K562 (cell line): ENCODE measurements around the gene ELMO3. TPM values are rescaled to one million over a fixed set of nuclear protein-coding genes. Genes with fewer than 3 reads are reported as not detected.

Experiments used
- ATF7 ChIP-seq: fragments of 450-650 bp; IDR thresholded peaks from 2 replicates; pipeline ENCODE4 v1.7.1; 2014; ENCODE audit warnings: mild to moderate bottlenecking, moderate library complexity
- CUX1 ChIP-seq: fragments of 200-800 bp; sonication (Bioruptor generic); IDR thresholded peaks from 2 replicates; pipeline ENCODE4 v1.6.1; 2016; ENCODE audit warnings: missing genetic modification characterization, missing compliant biosample characterization
- MYC ChIP-seq, 2 experiments: fragments of 250-450 bp in 1 of 2; sonication (Bioruptor Pico) in 1 of 2; IDR thresholded peaks; 2 replicates each; pipeline versions ENCODE4 v1.5.1 to v1.6.1; 2012 to 2021; ENCODE audit warnings: low read depth in 2 of 2, borderline replicate concordance in 1 of 2, improper control_type of control experiment in 1 of 2, low read length in 1 of 2, mild to moderate bottlenecking in 1 of 2, moderate library complexity in 1 of 2
- RAD51 ChIP-seq: fragments of 450-650 bp; IDR thresholded peaks from 2 replicates; pipeline ENCODE4 v1.7.1; 2016; ENCODE audit warnings: low read depth, mild to moderate bottlenecking, borderline replicate concordance
- TRIM28 ChIP-seq: fragments of 450-650 bp; IDR thresholded peaks from 2 replicates; pipeline ENCODE4 v1.6.1; 2017
- ZBTB2 ChIP-seq: fragments of 450-650 bp; IDR thresholded peaks from 2 replicates; pipeline ENCODE4 v1.6.1; 2016; ENCODE audit warnings: antibody characterized with exemption
- ZNF197 ChIP-seq: fragments of 200-800 bp; sonication (Bioruptor generic); IDR thresholded peaks from 2 replicates; pipeline ENCODE4 v1.6.1; 2016; ENCODE audit warnings: low read depth, missing genetic modification characterization, missing compliant biosample characterization
- ZNF583 ChIP-seq: fragments of 250-450 bp; sonication (Bioruptor Pico); IDR thresholded peaks from 2 replicates; pipeline ENCODE4 v1.4.0; 2020
- polyA plus RNA-seq, 8 experiments: library from polyadenylated mRNA; depleted of rRNA in 4 of 8; stranded (reverse) in 5 of 8; unstranded in 3 of 8; fragments of >200 nt; fragmentation: Nextera tagmentation in 2 of 8; fragmentation: Illumina TruSeq in 1 of 8; extraction: Ambion mirVana in 2 of 8; extraction: Trizol in 1 of 8; gene quantifications; 2 replicates each; pipeline versions ENCODE4 v1.2.1 to v1.2.3, GENCODE V29; 2011 to 2014; ENCODE audit warnings: inconsistent platforms in 1 of 8, missing spikeins in 1 of 8
- total RNA-seq, 7 experiments: library from RNA; depleted of rRNA in 6 of 7; stranded (reverse); fragments of >200 nt in 6 of 7; fragmentation: Illumina TruSeq in 2 of 7; extraction: Trizol in 2 of 7; gene quantifications; 2 replicates each; pipeline versions ENCODE4 v1.2.1 to v1.2.3, GENCODE V29; 2011 to 2021; ENCODE audit warnings: low replicate concordance in 1 of 7
- TF ChIP-seq, protein P1 (sequence below), 2 experiments: fragments of 450-650 bp; formaldehyde crosslinking in 1 of 2; IDR thresholded peaks; 2 replicates each; pipeline versions ENCODE4 v1.4.0 to v1.6.1; 2014 to 2020; ENCODE audit warnings: mild to moderate bottlenecking in 2 of 2, borderline replicate concordance in 1 of 2, low read depth in 1 of 2
- TF ChIP-seq, protein P2 (sequence below): fragments of 250-450 bp; sonication (Bioruptor Pico); IDR thresholded peaks from 2 replicates; pipeline ENCODE4 v1.5.0; 2021

ELMO3 gene
- total and polyA plus RNA-seq, 9 of the 15 experiments (the other 6 are each of a cell fraction or from before 2014, with no cell fraction given), result 0.04 to 5.1 (median 1.5) TPM

- TF ChIP-seq, protein P1, sequence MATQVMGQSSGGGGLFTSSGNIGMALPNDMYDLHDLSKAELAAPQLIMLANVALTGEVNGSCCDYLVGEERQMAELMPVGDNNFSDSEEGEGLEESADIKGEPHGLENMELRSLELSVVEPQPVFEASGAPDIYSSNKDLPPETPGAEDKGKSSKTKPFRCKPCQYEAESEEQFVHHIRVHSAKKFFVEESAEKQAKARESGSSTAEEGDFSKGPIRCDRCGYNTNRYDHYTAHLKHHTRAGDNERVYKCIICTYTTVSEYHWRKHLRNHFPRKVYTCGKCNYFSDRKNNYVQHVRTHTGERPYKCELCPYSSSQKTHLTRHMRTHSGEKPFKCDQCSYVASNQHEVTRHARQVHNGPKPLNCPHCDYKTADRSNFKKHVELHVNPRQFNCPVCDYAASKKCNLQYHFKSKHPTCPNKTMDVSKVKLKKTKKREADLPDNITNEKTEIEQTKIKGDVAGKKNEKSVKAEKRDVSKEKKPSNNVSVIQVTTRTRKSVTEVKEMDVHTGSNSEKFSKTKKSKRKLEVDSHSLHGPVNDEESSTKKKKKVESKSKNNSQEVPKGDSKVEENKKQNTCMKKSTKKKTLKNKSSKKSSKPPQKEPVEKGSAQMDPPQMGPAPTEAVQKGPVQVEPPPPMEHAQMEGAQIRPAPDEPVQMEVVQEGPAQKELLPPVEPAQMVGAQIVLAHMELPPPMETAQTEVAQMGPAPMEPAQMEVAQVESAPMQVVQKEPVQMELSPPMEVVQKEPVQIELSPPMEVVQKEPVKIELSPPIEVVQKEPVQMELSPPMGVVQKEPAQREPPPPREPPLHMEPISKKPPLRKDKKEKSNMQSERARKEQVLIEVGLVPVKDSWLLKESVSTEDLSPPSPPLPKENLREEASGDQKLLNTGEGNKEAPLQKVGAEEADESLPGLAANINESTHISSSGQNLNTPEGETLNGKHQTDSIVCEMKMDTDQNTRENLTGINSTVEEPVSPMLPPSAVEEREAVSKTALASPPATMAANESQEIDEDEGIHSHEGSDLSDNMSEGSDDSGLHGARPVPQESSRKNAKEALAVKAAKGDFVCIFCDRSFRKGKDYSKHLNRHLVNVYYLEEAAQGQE (IDR thresholded peaks at IDR 0.05; ENCODE audit: borderline replicate concordance), result peak; percentile 50
- TF ChIP-seq, protein P1 (CRISPR knock-in tag; IDR thresholded peaks at IDR 0.05; ENCODE audit: low read depth), result 0 out of 2 replicates have a peak, but pooled peaks have one; percentile 49
- TF ChIP-seq ZBTB2 (peak; percentile 44; the same call in 1 of the 2 replicates), TRIM28 (no peak), CUX1 (no peak), ZNF197 (CRISPR knock-in tag) (no peak), ZNF583 (CRISPR knock-in tag) (no peak), RAD51 (peak; percentile 83; the same call in 1 of the 2 replicates), ATF7 (peak; percentile 67; the same call in 1 of the 2 replicates), MYC (IDR thresholded peaks at IDR 0.05; ENCODE audit: low read depth, low read length) (peak; percentile 58; the same call in 1 of the 2 replicates), MYC (CRISPR knock-in tag; IDR thresholded peaks at IDR 0.05; ENCODE audit: borderline replicate concordance, low read depth) (no peak)
- TF ChIP-seq, protein P2, sequence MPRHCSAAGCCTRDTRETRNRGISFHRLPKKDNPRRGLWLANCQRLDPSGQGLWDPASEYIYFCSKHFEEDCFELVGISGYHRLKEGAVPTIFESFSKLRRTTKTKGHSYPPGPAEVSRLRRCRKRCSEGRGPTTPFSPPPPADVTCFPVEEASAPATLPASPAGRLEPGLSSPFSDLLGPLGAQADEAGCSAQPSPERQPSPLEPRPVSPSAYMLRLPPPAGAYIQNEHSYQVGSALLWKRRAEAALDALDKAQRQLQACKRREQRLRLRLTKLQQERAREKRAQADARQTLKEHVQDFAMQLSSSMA, result no peak
Observed at GRCh38 chr16:67246081-67246755, 47.3 kb downstream of the ELMO3 start (continued).
